K562 (cell line): ENCODE data around the gene DDX60. TPM values are rescaled to one million over a fixed set of nuclear protein-coding genes. Genes with fewer than 3 reads are reported as not detected.
"Not testable (repeated sequence)": the region's sequence is repeated elsewhere in the genome, so short reads cannot be mapped to it uniquely, and the experiment has no call there.

Source experiments
- ATAC-seq: fragments of 200-7000 bp; cut with Tn5 transposase; 3 replicates; pipeline ENCODE4 v1.9.1; 2020; ENCODE audit warnings: moderate library complexity
- BruUV-seq: library from RNA; stranded (reverse); fragments of 400-500 nt; replicated peaks from 2 replicates; lab custom pipeline; 2021; lab: Mats Ljungman, UMichigan
- CTCF ChIA-PET: fragments of 300-600 bp; formaldehyde crosslinking; extraction: SDS; loops from one replicate; lab custom pipeline; 2021; ENCODE audit warnings: low intra/inter-chr PET ratio; lab: Yijun Ruan, JAX
- POLR2A ChIA-PET: fragments of 300-600, 350-650 bp; sonication (Branson Sonifier 250); formaldehyde crosslinking; extraction: SDS; loops from one replicate; lab custom pipeline; 2021; ENCODE audit warnings: antibody characterized with exemption, inconsistent platforms; lab: Yijun Ruan, JAX
- DNase-seq, 4 experiments: peaks; one replicate each; pipeline versions ENCODE4 v3.0.0 to v3.0.0-alpha.2; 2011 to 2018; ENCODE audit warnings: low spot score in 3 of 4, mixed read lengths in 3 of 4; ENCODE audit errors: extremely low read depth in 1 of 4
- FAIRE-seq: peaks from 2 replicates; lab custom pipeline; 2011; peaks lifted over from hg19 to GRCh38; lab: Jason Lieb, UNC
- H2AFZ ChIP-seq: 2 replicates; pipeline ENCODE4 v1.6.0; 2011; ENCODE audit warnings: low read depth, low read length, control low read depth, inconsistent platforms
- H3K27ac ChIP-seq: fragments of 200-600 bp; 3 replicates; pipeline ENCODE4 v1.8.0; 2011; ENCODE audit warnings: low read depth, mild to moderate bottlenecking, control low read depth, inconsistent platforms, low read length, moderate library complexity, mixed read lengths; ENCODE audit errors: extremely low read depth
- H3K27me3 ChIP-seq, 2 experiments: fragments of 300-600 bp in 1 of 2; 2 replicates in 1 of 2; 3 replicates in 1 of 2; pipeline versions ENCODE4 v1.6.0 to v1.8.0; 2011; ENCODE audit warnings: inconsistent platforms in 2 of 2, low read length in 2 of 2, mild to moderate bottlenecking in 1 of 2, mixed read lengths in 1 of 2, moderate library complexity in 1 of 2; ENCODE audit not compliant: control insufficient read depth in 2 of 2, insufficient read depth in 2 of 2
- H3K36me3 ChIP-seq: fragments of 300-600 bp; 3 replicates; pipeline ENCODE4 v1.8.0; 2011; ENCODE audit warnings: mild to moderate bottlenecking, low read length, inconsistent platforms; ENCODE audit not compliant: control insufficient read depth, insufficient read depth
- H3K4me1 ChIP-seq, 2 experiments: fragments of 200-600 bp in 1 of 2; replicated peaks in 1 of 2; 2 replicates in 1 of 2; 3 replicates in 1 of 2; pipeline versions ENCODE4 v1.5.1 to v1.8.0; 2011; ENCODE audit warnings: inconsistent platforms in 2 of 2, low read length in 2 of 2, mild to moderate bottlenecking in 1 of 2, mixed read lengths in 1 of 2, moderate library complexity in 1 of 2; ENCODE audit not compliant: control insufficient read depth in 2 of 2, insufficient read depth in 2 of 2
- H3K4me2 ChIP-seq: 2 replicates; pipeline ENCODE4 v1.6.1; 2011; ENCODE audit warnings: low read length, control low read depth, inconsistent platforms, mixed read lengths; ENCODE audit not compliant: insufficient read depth
- H3K4me3 ChIP-seq: fragments of 200-600 bp; sonication (generic), shearing (Covaris generic); 2 replicates; pipeline ENCODE4 v1.5.1; 2016; ENCODE audit warnings: control low read depth, inconsistent platforms
- H3K79me2 ChIP-seq: fragments of 200-600 bp; 3 replicates; pipeline ENCODE4 v1.8.0; 2011; ENCODE audit warnings: low read length, inconsistent platforms; ENCODE audit not compliant: control insufficient read depth, insufficient read depth
- H3K9ac ChIP-seq, 2 experiments: 2 replicates each; pipeline versions ENCODE4 v1.6.0 to v1.6.1; 2011; ENCODE audit warnings: low read depth in 2 of 2, low read length in 2 of 2, control low read depth in 1 of 2, inconsistent platforms in 1 of 2, mild to moderate bottlenecking in 1 of 2, mixed read lengths in 1 of 2; ENCODE audit not compliant: insufficient read depth in 1 of 2
- H3K9me1 ChIP-seq: one replicate; pipeline ENCODE4 v1.6.0; 2011; ENCODE audit warnings: inconsistent platforms, mild to moderate bottlenecking, low read length, moderate library complexity; ENCODE audit not compliant: control insufficient read depth, insufficient read depth
- H3K9me3 ChIP-seq: replicated peaks from 2 replicates; pipeline ENCODE4 v1.5.1; 2011; ENCODE audit warnings: low read depth, low read length, inconsistent platforms; ENCODE audit not compliant: control insufficient read depth, insufficient read depth
- H4K20me1 ChIP-seq: replicated peaks from 2 replicates; pipeline ENCODE4 v1.6.1; 2011; ENCODE audit warnings: low read length, inconsistent platforms, mixed read lengths; ENCODE audit not compliant: control insufficient read depth, insufficient read depth
- CBFA2T2 ChIP-seq: fragments of 450-650 bp; conservative IDR thresholded peaks from 2 replicates; pipeline ENCODE4 v1.6.1; 2017; ENCODE audit warnings: mild to moderate bottlenecking
- CHCHD3 ChIP-seq: fragments of 250-450 bp; sonication (Bioruptor Pico); IDR thresholded peaks from 2 replicates; pipeline ENCODE4 v2.1.2; 2022; ENCODE audit warnings: mild to moderate bottlenecking
- MAFK ChIP-seq: IDR thresholded peaks from 2 replicates; pipeline ENCODE4 v1.6.1; 2011; ENCODE audit warnings: low read length, improper control_type of control experiment
- PBX2 ChIP-seq, 2 experiments: IDR thresholded peaks in 1 of 2; conservative IDR thresholded peaks in 1 of 2; 2 replicates each; pipeline ENCODE4 v1.6.1; 2016; ENCODE audit warnings: low read depth in 2 of 2, mild to moderate bottlenecking in 1 of 2, missing compliant biosample characterization in 1 of 2, missing genetic modification characterization in 1 of 2, moderate library complexity in 1 of 2
- SMAD1 ChIP-seq: fragments of 150-350 bp; IDR thresholded peaks from 2 replicates; pipeline ENCODE4 v1.6.1; 2014; ENCODE audit warnings: low read length, low read depth; ENCODE audit not compliant: partially characterized antibody
- TRIM24 ChIP-seq, 2 experiments: fragments of 450-650 bp; IDR thresholded peaks; 2 replicates each; pipeline ENCODE4 v1.6.1; 2016
- ZBTB1 ChIP-seq: sonication (generic); formaldehyde crosslinking; IDR thresholded peaks from 2 replicates; pipeline ENCODE4 v1.8.1; 2023; ENCODE audit warnings: missing genetic modification reagents, low read depth, mild to moderate bottlenecking, borderline replicate concordance
- WGBS: fragments of 100-300 bp; shearing (Covaris generic); methylation state at CpG from one replicate; pipeline ENCODE4 v1.1.6; 2016; ENCODE audit warnings: low coverage, mixed read lengths; ENCODE audit not compliant: insufficient coverage; ENCODE audit errors: missing lambda C conversion rate; 5-methylcytosine and 5-hydroxymethylcytosine counted together
- in situ Hi-C: fragments of 300-500 bp; cut with MboI; formaldehyde crosslinking; loops from 4 replicates; pipeline ENCODE4 v1.15.0; 2018; ENCODE audit warnings: inconsistent platforms, mixed read lengths
- intact Hi-C: fragments of 100-400 bp; cut with micrococcal nuclease; formaldehyde crosslinking; loops from 2 replicates; pipeline ENCODE4 v1.14.2; 2022
- polyA plus RNA-seq, 8 experiments: library from polyadenylated mRNA; depleted of rRNA in 4 of 8; stranded (reverse) in 5 of 8; unstranded in 3 of 8; fragments of >200 nt; fragmentation: Nextera tagmentation in 2 of 8; fragmentation: Illumina TruSeq in 1 of 8; extraction: Ambion mirVana in 2 of 8; extraction: Trizol in 1 of 8; gene quantifications; 2 replicates each; pipeline versions ENCODE4 v1.2.1 to v1.2.3, GENCODE V29; 2011 to 2014; ENCODE audit warnings: inconsistent platforms in 1 of 8, missing spikeins in 1 of 8
- total RNA-seq, 7 experiments: library from RNA; depleted of rRNA in 6 of 7; stranded (reverse); fragments of >200 nt in 6 of 7; fragmentation: Illumina TruSeq in 2 of 7; extraction: Trizol in 2 of 7; gene quantifications; 2 replicates each; pipeline versions ENCODE4 v1.2.1 to v1.2.3, GENCODE V29; 2011 to 2021; ENCODE audit warnings: low replicate concordance in 1 of 7
- TF ChIP-seq, protein P1 (sequence below): fragments of 250-450 bp; sonication (Bioruptor Pico); IDR thresholded peaks from 2 replicates; pipeline ENCODE4 v1.4.0; 2020; ENCODE audit warnings: mild to moderate bottlenecking, moderate library complexity
- TF ChIP-seq, protein P2 (sequence below): IDR thresholded peaks from 2 replicates; pipeline ENCODE4 v1.6.1; 2016; ENCODE audit warnings: missing genetic modification characterization, missing compliant biosample characterization

The DDX60 gene
- total and polyA plus RNA-seq, 9 of the 15 experiments (the other 6 are each of a cell fraction or from before 2014, with no cell fraction given): 0.06 to 0.25 (median 0.13) TPM

- intact Hi-C loops: not testable (repeated sequence)
These were observed 32.7 kb downstream of the DDX60 start for GRCh38 chr4:168285850-168286249.

DNA sequence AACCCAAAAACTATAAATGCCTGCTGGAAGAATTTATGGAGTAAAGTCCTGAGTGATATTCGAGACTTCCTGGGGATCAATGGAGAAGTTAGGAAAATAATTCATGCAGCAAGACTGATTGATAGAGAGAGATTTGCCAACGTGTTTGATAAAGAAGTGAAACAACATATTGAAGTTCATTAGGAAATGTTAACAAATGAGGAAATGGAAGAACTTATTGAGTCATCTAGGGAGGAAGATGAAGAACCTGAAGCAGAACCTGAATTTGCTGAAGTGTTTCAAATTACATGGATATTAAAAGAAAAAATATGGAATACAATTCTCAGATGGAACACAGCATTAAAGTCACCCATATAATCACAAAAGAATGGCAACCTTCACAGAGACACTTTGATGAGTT lies 39.0 kb downstream of the DDX60 start:
- intact Hi-C loops (no loop called here), in situ Hi-C loops (no loop called here)
- no TSS peak for BruUV-seq
- Histone ChIP-seq H3K36me3 (no peaks in the 10 kb centered on the region), H3K79me2 (no peaks in the 10 kb centered on the region), H3K4me1 (no peaks in the 10 kb centered on the region), H4K20me1 (no peaks in the 10 kb centered on the region), H3K27me3 (no peaks in the 10 kb centered on the region), H3K27ac (no peak overlapping the region), H3K4me2 (no peak overlapping the region), H3K4me3 (no peak overlapping the region), H2AFZ (no peak overlapping the region), H3K9me1 (no peaks in the 10 kb centered on the region), H3K9me3 (no peaks in the 10 kb centered on the region), H3K9ac (no peak overlapping the region)
- ChIA-PET CTCF (no interaction called here), POLR2A (no interaction called here)
- 0% methylated on average over 2 of the region's 2 CpGs for WGBS
- no peak for FAIRE-seq
- DNase-seq: no peak
- ATAC-seq: no peak
- TF ChIP-seq, protein P1, sequence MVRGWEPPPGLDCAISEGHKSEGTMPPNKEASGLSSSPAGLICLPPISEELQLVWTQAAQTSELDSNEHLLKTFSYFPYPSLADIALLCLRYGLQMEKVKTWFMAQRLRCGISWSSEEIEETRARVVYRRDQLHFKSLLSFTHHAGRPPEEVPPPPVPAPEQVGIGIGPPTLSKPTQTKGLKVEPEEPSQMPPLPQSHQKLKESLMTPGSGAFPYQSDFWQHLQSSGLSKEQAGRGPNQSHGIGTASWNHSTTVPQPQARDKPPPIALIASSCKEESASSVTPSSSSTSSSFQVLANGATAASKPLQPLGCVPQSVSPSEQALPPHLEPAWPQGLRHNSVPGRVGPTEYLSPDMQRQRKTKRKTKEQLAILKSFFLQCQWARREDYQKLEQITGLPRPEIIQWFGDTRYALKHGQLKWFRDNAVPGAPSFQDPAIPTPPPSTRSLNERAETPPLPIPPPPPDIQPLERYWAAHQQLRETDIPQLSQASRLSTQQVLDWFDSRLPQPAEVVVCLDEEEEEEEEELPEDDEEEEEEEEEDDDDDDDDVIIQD (CRISPR knock-in tag): no peak
- TF ChIP-seq CBFA2T2 (no peak), PBX2 (CRISPR knock-in tag; IDR thresholded peaks at IDR 0.05; ENCODE audit: low read depth) (no peak), PBX2 (tag; conservative IDR thresholded peaks at IDR 0.05; ENCODE audit: low read depth) (no peak), TRIM24 (IDR thresholded peaks at IDR 0.05) (no peak), SMAD1 (no peak), CHCHD3 (CRISPR knock-in tag) (no peak), ZBTB1 (no peak), MAFK (no peak)

More at GRCh38 chr4:168285850-168286249, 32.7 kb downstream of the DDX60 start:
- WGBS: 0% methylated on average over 1 of the region's 1 CpG
- H3K27ac ChIP-seq, ATAC-seq, H3K4me2 ChIP-seq, in situ Hi-C loops, H3K9me3 ChIP-seq, H3K9ac ChIP-seq, H3K27me3 ChIP-seq, FAIRE-seq, DNase-seq, H3K4me3 ChIP-seq, H4K20me1 ChIP-seq, H3K36me3 ChIP-seq, POLR2A ChIA-PET, H3K79me2 ChIP-seq, H3K4me1 ChIP-seq, BruUV-seq, H3K9me1 ChIP-seq, H2AFZ ChIP-seq, CTCF ChIA-PET: not testable (repeated sequence)
- TF ChIP-seq, protein P2, sequence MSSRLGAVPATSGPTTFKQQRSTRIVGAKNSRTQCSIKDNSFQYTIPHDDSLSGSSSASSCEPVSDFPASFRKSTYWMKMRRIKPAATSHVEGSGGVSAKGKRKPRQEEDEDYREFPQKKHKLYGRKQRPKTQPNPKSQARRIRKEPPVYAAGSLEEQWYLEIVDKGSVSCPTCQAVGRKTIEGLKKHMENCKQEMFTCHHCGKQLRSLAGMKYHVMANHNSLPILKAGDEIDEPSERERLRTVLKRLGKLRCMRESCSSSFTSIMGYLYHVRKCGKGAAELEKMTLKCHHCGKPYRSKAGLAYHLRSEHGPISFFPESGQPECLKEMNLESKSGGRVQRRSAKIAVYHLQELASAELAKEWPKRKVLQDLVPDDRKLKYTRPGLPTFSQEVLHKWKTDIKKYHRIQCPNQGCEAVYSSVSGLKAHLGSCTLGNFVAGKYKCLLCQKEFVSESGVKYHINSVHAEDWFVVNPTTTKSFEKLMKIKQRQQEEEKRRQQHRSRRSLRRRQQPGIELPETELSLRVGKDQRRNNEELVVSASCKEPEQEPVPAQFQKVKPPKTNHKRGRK (tag): peak; percentile 55; the same call in 1 of the 2 replicates
